HG03521 (cell line): ENCODE measurements around the gene SYP.
A peak's percentile ranks its signal among the peaks of the same experiment; 100 is the strongest.
"Not testable (repeated sequence)": the region's sequence is repeated elsewhere in the genome, so short reads cannot be mapped to it uniquely, and the experiment has no call there.

ENCODE experiments used
- ATAC-seq: cut with Tn5 transposase; IDR thresholded peaks from one replicate; pipeline ENCODE4 v1.9.1; 2021; ENCODE audit warnings: mild to moderate bottlenecking, moderate library complexity; ENCODE audit not compliant: unreplicated experiment

The SYP gene

DNA sequence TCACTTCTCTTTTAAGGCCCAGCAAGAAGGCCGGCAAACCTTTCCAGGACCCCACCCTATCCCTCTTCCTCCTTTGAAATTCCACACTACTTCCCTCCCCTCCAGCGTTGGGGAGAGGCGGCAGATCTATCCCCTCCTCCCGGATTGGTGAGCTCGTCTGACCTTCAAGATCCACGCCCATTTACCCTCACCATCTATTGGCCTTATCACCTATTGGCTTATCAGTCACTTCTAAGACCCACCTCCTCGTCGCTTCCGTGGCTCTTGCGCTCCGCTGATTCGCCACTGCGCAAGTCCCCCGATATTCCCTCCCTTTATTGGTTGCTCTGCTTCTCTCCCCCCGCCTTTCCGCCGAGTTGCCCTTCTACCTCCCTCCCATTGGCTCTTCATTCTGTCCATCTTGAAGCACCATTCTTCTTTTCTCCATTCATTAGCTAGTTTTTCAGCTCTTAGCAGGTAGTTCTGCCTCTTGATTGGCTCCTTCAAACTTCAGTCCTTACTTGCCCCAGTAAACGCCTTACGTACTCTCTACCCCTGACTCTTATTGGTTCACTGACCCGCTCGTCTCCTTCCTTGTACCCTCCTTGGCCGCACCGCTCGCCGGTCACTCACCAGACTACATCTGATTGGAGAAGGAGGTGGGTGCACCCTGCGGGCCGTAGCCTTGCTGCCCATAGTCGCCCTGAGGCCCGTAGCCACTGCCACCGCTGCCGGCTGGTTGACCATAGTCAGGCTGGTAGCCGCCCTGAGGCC lies 9.0 kb downstream of the SYP start:
- ATAC-seq: peak; percentile 91

DNA sequence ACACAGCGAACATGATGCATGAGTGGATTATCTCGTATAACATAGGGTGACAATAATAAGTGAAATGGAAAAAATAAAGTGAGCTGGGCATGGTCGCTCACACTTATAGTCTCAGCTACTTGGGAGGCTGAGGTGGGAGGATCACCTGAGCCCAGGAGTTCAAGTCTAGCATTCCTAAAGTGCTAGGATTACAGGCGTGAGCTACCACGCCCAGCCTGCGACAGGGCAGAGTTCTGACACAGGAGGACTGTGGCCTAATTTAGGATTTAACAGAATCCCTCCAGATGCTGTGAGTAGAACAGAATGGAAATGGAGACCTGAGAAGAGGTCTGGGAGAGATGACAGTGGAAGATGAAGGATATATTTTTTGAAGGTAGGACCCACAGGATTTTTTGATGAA lies 10.4 kb downstream of the SYP start:
- ATAC-seq: no peak

DNA sequence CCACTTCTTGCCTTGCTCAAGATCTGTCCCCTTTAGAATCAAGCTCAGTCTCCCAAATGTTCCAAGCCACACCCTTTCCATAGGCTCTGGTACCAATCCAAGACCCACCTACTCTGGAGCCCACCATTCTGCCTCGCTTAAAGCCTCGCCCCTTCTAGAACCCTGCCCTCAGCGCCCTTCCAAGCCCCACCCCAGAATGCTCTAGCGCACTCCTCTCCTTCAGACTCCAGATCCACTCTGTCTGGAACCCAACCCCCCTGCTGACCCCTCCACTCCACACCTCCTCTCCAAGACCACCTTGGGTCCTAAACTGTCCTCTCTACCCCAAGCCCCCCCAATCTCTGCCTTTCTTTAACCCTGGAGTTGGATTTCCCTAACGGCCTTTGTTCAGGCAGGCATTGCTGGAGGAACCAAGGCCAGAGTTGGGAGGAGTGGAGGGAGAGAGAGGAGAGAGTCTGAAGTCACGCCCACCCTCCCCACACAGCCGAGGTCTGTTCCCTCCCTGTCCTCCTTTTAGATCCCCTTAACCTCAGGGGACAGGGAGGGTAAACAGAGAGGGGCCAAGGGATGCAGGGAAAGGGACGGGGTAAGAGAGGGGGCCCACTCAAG lies 11.4 kb downstream of the SYP start:
- no peak for ATAC-seq

DNA sequence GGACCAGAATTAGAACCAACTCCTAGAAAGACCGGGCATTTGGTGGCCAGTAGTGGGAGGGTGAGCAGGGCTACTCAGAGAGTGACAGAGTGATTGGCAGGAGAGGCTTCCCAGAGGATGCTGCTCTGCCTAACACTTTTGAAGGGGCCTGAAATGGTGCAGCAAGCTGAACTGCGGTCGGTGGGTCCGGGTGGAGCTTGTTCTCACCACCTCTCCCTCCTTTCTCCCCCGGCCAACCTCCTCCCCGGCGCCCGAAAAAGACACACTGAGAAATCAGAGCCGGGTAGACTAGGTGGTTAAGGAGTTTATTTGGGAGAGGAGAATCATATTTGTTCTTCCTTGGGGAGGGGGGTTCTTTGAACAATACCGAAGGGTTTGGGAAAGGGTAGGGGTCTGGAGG lies 12.5 kb downstream of the SYP start:
- ATAC-seq: no peak

DNA sequence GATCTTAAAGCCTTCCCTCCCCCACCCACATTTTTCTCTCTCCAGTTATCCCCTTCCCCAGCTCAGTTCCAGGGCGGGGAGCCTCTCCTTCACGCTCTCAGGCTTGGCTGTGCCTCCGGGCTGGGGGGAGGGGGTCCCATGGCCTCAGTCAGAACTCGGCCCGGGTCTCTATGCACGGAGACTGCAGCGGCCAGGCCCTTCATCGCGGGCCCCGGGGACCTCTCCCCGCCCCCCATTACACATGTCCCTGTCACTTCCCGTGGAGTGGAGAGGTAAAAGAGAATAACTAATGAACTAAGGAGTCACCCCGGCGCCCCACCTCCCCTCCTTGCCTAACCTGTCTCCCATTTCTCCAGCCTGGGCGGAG lies 13.0 kb downstream of the SYP start:
- ATAC-seq: no peak

DNA sequence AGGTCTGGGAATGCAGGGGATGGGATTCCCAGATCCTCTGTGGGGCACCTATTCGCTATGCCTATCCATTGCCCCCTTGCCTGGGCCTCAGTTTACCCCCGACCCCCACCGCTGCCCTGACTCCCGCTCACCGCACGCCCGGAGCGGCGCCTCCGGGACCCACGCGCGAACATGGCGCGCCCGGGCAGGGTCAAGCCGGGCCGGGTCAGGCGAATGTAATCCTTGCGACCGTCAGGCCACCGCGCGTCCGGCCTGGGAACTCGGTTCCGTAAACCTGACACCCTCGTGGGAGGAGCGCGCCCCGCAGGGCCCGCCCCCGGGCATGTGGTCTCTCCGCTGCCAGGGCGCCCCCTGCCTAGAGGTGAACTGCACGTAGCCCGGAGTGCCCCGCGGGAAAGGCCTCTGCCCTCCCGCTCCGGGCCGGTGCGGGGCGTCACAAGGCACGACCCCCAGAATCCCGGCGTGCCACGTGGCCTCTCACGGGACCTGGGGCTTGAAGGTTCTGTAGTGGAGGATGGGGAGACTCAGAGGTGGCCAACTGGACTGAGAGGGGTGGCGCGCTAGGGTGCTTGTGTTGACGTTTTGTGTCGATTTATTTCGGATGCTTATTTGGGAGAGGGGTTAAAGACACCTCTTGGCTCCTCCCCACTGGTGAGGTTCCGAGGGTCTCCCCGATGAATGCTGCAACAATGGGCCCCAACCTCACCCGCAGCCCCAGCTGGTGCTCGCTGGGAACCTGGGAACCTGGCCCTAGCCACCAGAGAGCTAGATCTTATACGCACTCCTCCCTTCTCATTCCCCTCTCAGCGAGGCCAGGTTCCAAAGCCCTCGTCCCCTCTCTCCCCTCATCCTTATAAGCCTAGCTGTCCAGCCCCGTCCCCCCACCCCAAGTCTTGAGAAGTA lies 13.6 kb downstream of the SYP start, which contains the start of gene PRICKLE3:
TSS of gene PRICKLE3 (minus strand) at position 249 of the 903 bp plus-strand sequence. CDS start at position 173, 76 bp downstream.
- ATAC-seq: peak; percentile 20

DNA sequence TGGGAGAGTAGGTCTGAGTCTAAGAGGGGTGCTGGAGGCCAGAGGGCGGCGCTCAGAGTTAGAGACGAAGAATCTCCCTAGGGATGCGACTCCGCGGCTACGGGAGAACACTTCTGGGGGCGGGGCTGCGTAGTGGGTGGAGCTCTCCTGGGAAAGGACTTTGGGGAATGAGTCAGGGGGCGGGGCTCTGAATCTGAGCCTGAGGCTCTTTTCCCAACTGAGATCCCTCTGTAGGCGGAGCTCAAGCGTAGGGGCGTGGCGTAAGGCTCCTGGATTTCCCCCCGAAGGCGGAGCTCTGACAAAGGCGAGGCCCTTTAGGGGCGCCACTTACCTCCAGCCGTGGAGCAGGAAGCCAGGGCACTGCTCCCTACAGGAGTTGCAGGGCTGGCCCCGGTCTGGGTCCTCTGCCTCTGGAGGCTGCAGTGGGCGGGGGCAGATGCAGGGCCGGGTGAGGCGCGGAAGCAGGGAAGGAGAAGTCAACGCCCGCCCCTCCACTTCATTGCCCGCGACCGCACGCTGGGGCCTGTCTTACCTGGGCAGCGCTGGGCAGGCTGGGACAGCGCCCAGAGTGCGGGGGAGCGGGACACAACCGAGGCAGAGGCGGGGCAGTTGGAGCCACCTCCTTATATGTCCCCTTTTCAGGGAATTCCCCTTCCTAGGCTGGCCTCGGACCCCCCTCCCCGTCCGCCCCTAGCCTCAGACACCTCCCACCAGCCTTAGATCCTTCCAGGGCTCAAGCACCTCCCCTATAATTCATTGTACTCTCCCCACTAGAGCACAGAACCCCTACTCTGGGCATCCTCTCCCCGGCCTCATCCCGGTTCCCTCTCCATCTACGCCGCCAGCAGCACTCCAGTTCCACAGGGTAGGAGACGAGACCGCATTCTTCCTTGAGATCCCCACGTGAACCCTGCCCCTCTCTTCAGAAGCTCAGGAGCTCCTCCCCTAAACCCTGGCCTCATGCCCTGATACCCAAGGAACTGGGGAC lies 15.4 kb downstream of the SYP start:
- no peak for ATAC-seq

DNA sequence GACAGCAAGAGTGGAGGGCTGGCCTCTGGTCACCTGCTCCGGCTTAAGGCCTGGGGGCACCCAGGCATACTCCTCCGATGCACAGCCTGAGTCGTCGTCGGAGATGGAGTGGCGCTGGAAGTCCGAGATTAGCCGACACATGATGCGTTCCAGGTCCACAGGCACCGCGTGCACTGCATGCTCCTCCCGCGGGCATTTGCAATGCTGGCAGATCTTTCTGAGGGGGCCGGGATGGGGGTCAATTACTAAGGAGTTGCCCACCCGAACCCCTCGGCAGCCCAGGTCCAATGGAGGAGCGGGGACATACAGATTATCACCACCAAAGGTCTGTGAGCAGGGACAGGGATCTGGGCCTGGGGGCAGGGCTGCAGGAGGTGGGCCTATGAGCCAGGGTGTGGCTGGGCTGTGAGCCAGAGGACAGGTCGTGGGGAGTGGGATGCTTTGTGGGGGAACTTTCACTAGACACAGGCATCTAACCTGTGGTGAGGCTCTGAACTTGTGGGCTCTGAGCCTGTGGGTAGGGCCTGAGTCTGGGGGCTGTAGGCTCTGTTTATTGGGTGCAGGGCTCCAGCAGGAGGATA lies 16.2 kb downstream of the SYP start:
- ATAC-seq: no peak

DNA sequence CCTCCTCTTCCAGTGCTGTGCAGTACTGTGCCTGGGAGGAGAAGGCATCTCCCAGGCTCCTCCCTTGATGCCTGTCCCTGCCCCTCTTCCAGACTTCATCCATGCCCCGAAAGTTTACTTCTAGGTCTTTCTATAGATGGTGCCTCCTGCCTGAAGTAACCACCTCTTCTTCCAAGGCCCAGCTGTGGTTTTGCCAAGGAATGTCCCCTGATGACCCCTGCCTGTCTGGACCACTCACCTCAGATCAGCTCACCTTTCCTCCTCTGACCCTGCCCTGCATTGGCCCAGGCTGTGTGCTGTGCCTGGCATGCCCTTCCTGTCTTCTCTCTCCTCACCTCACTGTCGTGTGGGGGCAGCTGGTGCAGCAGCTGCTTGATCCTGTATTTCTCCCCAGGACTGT lies 20.6 kb downstream of the SYP start:
- ATAC-seq: no peak

DNA sequence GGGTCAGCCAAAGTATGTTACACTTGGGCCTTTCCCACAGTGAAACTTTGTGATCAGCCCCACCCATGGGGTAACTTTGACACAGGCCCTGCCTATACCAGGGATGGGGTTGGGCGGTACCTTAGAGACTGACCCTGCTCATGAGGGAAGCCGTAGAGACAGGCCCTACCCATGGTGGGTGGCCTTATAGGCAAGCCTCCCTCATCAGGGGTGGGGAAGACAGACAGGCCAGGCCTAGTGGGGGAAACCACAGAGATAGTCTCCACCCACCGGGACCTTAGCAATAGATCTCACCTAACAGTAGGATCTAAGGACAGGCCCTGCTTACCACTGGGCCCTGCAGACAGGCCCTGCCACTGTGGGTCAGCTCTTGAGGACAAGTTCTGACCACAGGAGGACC lies 21.5 kb downstream of the SYP start:
- ATAC-seq: no peak

DNA sequence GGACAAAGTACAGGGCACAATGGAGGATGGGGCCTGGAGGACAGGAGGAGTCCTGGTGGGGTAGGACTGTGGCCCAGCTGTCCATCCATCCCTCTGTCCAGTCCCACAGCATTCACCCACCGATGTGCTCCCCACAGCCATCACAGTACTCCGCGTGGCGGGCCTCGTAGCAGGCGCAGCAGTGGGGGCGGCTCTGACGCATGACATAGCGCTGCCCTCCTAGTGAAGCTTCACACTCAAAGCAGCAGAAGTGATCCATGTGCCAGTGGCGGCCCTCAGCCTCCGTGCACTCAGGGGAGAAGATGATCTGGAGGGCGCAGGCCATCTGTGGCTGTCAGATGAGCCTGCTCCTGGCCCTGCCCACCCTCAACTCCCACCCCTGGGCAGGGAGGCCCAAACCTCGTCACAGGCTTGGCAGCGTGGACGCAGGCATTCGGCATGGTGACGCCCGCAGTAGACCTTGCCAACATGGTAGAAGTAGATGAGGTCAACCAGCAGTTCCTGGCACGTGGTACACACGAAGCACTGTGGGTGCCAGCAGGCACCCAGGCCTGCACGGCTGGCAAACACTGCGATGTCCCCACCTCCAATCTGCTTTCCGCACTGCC lies 22.0 kb downstream of the SYP start:
- no peak for ATAC-seq

DNA sequence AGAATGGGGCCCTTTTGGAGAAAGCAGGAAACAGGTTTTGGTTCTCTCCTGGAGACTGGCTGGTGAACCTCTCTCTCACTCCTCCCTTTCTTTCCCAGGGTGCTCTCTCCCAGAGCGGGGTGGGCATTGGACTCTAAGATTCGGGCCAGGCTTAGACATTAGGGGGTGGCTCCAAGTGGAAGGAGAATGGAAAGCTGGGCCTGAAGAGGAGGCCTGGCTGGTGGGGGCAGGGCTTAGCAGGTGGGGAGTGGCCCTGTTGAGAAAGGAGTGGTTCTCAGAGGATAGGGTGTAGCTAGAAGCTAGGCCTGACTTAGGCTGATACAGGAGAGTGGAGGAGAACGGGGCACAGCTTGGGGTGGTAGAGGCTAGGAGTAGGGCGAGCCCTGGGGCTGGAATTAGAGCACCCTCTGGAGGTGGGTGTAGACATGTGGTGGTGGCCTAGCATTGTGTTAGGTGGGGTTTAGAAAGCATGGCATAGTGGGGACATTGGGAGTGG lies 22.6 kb downstream of the SYP start:
- ATAC-seq: no peak

DNA sequence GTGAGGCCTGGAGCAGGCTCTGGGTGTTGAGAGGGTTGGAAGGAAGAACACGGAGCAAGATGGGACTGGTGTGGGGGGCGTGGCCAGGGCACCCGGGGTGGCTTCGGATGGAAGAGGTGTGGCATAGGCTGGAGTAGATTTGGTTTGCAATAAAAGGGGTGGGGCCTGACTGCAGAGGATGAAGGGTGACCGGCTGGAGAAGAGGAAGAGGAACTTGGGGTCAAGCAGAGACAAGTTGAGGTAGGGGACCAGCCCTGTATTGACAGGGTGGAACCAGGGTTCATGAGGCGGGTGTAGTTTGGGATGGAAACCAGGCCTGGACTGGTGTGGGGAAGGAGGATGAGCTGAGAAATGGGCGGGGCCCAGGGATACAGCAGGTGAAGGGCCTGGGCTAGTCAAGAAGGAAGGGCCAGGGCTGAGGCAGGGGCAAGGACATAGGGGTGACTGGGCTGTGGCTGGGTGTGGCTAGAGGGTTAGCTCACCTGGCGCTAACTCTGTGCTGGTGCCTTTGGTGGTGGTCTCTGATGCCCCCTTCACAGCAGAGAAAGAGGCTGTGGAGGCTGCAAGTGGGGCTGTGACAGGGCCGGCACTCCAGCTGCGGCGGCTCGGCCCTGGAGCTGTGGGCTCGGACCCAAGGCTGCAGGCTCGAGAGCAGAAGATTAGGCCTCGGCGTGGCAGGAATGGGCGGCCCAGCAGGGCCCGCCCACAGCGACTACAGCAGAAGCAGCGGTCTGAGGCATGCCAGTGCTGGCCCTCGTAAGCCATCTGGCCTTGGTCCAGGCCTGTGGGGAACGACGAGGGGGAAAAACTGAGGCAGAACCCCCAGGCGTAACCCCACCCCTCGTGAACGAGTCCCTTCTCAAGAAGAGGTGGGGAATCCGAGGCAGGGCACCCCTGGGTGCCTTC lies 23.3 kb downstream of the SYP start:
- no peak for ATAC-seq

DNA sequence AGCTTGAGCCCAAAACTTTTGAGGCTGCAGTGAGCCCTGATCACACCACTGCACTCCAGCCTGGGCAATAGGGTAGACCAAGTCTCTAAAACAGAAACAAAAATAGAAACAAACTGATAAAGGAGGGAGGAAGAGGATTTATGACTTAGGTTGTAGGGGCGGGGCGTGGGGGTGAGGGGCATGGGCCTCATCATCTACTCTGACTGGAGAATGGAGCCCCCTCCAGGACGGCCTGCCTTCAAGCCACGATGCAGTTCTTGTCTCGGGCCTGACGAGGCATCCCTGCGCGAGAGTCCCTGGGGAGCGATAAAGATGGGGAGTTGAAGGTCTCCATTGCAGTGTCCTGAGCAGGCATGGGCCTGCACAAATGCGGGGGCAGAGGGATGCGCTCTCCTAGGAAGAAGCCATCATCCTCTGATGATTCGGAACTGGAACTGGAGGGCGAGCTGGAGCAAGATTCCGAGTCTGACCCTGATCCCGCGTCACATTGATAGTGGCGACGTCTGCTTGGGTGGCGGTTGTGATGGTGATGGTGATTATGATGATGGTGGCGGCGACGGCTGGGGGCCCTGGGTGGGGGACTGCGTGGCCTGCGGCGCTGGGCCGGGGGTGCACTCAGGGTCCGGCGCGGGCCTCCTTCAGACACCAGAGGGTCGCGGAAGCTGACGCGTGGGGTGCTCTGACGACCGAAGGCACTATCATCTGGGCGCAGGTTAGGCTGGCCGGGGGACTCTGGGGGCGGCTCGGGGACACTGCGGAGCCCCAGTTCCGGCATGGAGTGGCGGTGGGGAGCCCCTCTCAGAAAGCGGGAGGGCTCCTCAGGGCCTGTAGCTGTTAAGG lies 24.3 kb downstream of the SYP start:
- no peak for ATAC-seq

DNA sequence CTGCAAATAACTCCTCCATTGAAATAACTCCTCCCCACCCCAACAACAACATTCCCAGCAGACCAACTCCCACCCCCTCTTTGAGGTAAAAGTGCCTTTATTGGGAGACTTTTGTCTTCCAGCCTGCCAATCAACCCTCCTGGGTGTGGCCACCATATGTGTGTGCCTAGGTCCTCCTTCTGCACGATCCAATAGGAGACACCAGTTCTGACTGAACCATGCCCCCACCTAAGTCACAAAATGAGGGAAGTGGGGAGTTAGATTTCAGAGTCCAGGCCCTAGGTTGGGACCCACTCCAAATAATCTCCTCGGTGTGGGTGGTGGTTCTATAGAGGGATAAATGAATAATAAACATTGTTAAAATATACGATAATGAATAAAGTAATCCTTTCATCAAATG lies 25.3 kb downstream of the SYP start:
- no peak for ATAC-seq

DNA sequence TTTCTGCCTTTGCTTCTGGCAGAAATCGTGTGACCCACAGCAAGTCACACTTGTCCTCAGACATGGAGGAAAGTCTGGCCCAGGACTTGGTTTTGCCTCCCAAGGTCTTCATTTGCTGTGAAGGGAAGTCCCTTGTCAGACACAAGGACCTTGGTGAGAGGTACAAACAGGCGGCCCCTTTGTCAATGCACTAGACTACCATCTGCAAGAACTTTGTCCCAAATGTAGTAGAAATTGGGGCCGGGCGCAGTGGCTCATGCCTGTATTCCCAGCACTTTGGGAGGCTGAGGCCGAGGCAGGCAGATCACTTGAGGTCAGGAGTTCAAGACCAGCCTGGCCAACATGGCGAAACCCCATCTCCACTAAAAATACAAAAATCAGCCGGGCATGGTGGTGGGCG lies 26.4 kb downstream of the SYP start:
- ATAC-seq: not testable (repeated sequence)

DNA sequence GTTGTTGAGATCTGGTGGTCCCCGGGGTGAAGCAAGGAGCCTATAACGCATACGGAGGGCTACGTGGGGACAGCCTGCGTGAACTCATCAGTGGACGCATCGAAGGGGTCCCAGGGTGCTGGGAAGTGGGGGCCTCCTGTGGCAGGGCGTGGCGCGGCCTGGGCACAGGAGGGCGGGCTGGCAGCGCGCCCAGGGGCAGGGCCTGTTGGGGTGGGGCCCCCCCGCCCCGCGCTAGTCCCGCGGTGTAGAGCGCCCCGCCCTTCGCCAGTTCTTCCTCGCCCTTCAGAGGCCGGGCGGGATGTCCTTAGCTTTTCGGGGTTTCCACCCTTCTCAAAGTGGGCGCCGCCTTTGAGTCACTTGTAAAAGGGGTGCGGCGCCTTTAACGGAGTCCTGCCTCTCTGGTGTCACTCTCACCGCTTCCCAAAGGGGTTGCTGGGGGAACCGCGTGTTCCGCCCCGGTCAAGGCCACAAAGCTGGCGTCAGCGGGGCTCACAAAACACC lies 27.7 kb downstream of the SYP start:
- ATAC-seq: no peak
